ENCODE data around the gene OR2L8.

DNA sequence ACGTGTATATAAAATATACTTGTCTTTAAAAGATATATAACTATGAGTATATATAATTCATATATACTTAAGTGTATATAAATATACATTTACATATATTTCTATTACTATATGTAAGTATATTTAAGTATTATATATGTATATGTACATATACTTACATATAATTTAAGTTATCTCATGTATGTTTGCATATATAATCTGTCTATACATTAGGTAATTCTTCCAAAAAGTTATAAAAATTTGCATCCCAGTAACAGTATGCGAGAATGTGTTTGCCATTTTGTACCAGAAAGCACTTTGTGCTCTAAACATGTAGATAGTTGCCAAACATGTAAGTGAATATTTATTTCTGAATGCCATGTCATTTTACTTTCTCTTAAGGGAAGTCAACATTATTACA is 16.3 kb downstream of the OR2L8 start, which contains the start of gene OR2AK2:
- TF ChIP-seq EZH2 (IDR thresholded peaks at IDR 0.05; ENCODE audit: low read depth), result no peak
- TF ChIP-seq CTCF (conservative IDR thresholded peaks at IDR 0.05), result no peak
